Subcutaneous abdominal adipose tissue (tissue), 5 donors: ENCODE measurements around the gene UBE2QL1.

Source experiments
- H3K27ac ChIP-seq: one replicate; pipeline ENCODE4 v1.7.0; 2013; ENCODE audit warnings: low read depth, mild to moderate bottlenecking, inconsistent platforms, low read length, moderate library complexity
- H3K27me3 ChIP-seq, 5 donors: one replicate each; pipeline ENCODE4 v1.7.0; 2013; ENCODE audit warnings: low read length in 5 of 5, inconsistent platforms in 1 of 5; ENCODE audit not compliant: control insufficient read depth in 5 of 5, insufficient read depth in 4 of 5
- H3K36me3 ChIP-seq, 5 donors: one replicate each; pipeline ENCODE4 v1.7.0; 2013; ENCODE audit warnings: low read length in 5 of 5; ENCODE audit not compliant: control insufficient read depth in 5 of 5, insufficient read depth in 5 of 5
- H3K4me1 ChIP-seq, 5 donors: one replicate each; pipeline ENCODE4 v1.7.0; 2013; ENCODE audit warnings: low read length in 5 of 5, mild to moderate bottlenecking in 3 of 5, moderate library complexity in 1 of 5; ENCODE audit not compliant: control insufficient read depth in 5 of 5, insufficient read depth in 5 of 5
- H3K4me3 ChIP-seq, 5 donors: one replicate each; pipeline ENCODE4 v1.7.0; 2013; ENCODE audit warnings: low read length in 5 of 5, low read depth in 1 of 5
- H3K9ac ChIP-seq, 5 donors: one replicate each; pipeline ENCODE4 v1.7.0; 2013; ENCODE audit warnings: low read length in 5 of 5, mild to moderate bottlenecking in 4 of 5, moderate library complexity in 3 of 5
- H3K9me3 ChIP-seq, 5 donors: one replicate each; pipeline ENCODE4 v1.7.0; 2013; ENCODE audit warnings: low read length in 5 of 5; ENCODE audit not compliant: control insufficient read depth in 5 of 5
- donor health status: healthy.
- donor health status: healthy.
- donor health status: healthy.
- donor health status: healthy.
- donor health status: healthy.

Gene UBE2QL1

DNA sequence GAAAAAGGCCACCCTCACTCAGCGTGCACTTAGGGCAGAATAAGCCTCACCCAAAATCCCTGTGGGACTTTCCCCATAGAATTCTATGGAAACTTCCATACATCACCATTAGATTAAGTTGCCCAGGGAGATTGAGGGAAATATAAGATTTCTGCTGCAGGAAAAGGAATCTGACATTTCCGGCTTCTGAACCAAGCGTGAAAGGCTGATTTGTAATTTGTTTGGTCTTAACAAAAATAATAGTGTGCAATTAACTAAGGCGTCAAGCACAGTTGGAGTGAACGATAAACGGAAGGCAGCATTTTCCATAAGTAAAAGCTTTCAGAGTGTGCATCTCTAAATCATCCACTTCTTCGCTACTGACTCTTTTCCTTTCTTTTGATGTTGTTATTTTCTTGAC lies 14.0 kb downstream of the UBE2QL1 start:
- H3K9me3 ChIP-seq, result no peaks in the 10 kb centered on the region
- H3K27ac ChIP-seq, result no peak overlapping the region
- H3K27me3 ChIP-seq, result peaks cover 0 to 2% (median 0%) of the 10 kb centered on the region in 5 donors
- H3K4me3 ChIP-seq, result no peak overlapping the region
- H3K4me1 ChIP-seq, result no peaks in the 10 kb centered on the region
- H3K9ac ChIP-seq, result no peak overlapping the region
- H3K36me3 ChIP-seq, result no peaks in the 10 kb centered on the region

DNA sequence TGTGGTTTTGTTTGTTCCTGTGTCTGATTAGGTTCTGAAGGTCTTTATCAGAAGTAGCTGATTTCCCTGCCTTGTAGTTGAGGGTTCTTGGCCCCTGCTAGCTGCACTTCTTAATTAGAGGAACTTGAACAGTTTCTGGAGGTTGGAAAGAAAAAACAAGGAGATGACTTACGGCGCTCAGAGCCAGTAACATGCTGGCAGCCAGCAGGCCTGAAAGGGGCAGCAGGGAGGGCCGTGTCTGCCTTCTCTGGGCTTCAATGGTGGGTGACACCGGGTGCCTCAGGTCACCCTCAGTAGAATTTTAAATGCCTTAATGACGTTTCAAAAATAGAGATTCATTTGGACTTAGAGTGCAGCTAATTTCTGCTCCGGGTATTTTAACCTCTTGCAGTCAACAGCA lies 15.8 kb downstream of the UBE2QL1 start:
- H3K9ac ChIP-seq, result no peak overlapping the region
- H3K27me3 ChIP-seq, result peaks cover 0 to 11% (median 3%) of the 10 kb centered on the region in 5 donors
- H3K4me3 ChIP-seq, result no peak overlapping the region
- no peaks in the 10 kb centered on the region for H3K36me3 ChIP-seq
- H3K27ac ChIP-seq, result no peak overlapping the region
- no peaks in the 10 kb centered on the region for H3K4me1 ChIP-seq
- H3K9me3 ChIP-seq, result no peaks in the 10 kb centered on the region

DNA sequence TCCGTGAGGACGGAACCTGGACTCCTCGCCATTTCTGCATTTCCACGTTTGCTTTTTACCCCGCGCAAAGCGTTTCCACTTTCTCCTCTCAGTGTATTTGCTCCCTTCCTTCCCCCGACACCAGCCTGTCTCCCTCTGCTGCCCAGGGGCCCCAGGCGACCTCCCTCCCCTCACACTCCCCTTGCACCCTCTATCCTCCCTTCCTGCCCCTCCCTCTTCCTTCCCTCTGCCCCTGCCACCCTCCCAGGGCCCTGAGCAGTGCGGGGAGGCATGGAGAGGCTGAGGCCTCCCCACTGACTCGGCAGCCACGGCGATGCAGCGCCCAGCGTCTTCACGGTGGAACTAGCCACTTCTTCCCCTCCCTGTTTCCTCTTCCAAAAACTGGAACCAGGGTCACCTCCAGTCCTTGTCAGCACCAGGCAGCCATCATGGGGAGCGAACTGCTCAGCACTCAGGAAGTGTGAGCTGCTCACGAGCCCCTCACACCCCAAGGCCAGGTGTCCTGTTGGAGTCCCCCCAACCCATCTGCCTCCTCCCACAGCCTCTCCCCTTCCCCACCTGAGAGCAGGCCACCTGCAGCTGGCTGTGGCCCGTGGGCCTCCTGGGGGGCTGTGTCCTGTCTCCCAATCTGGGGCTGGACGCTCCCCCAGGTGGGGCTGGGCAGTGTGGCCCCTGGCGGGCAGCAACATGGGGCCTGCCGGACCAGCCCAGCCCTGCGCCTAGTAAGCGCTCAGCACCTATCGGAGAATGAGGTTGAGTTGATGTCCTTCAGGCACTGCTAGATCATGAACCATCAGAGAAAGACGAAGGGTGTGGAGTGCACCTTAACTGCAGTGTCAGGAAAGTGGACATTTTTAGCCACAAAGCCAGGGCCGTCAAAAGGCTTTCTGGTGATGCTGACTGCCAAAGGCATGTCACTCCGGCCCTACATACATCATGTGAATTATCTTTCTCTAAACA lies 17.5 kb downstream of the UBE2QL1 start:
- H3K9me3 ChIP-seq, result peaks cover 0 to under 1% (median under 1%) of the 10 kb centered on the region in 5 donors
- no peaks in the 10 kb centered on the region for H3K36me3 ChIP-seq
- H3K27me3 ChIP-seq, result peaks cover 0 to 14% (median 3%) of the 10 kb centered on the region in 5 donors
- no peak overlapping the region for H3K9ac ChIP-seq
- no peak overlapping the region for H3K27ac ChIP-seq
- no peak overlapping the region for H3K4me3 ChIP-seq
- no peaks in the 10 kb centered on the region for H3K4me1 ChIP-seq

DNA sequence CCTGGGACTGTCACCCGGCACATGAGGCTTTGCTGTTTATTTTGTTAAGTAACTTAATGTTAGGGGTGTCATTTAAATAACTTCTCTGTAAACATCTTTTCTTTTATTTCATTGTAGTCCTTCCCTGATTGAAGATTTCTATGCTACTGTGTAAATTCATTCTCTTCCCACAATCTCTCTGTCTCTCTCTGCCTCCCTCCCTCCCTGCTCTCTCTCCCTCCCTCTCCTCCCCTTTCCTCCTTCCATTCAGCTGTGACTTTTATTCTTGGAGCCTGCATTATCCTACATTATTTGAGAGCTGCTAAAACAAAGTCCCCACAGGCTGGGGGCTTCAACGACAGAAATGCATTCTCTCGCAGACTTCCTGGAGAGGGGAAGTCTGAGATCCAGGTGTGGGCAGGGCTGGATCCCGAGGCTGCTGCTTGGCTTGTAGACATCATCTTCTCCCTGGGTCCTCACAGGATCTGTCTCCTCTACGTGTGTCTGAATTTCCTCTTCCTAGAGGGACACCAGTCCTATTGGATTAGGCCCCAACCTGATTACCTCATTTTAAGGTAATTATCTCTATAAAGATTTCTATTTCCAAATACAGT lies 18.4 kb downstream of the UBE2QL1 start:
- no peak overlapping the region for H3K4me3 ChIP-seq
- no peak overlapping the region for H3K27ac ChIP-seq
- H3K9ac ChIP-seq, result no peak overlapping the region
- H3K36me3 ChIP-seq, result no peaks in the 10 kb centered on the region
- peaks cover 0 to 14% (median 3%) of the 10 kb centered on the region in 5 donors for H3K27me3 ChIP-seq
- H3K9me3 ChIP-seq, result peaks cover 0 to 9% (median 4%) of the 10 kb centered on the region in 5 donors
- H3K4me1 ChIP-seq, result no peaks in the 10 kb centered on the region

DNA sequence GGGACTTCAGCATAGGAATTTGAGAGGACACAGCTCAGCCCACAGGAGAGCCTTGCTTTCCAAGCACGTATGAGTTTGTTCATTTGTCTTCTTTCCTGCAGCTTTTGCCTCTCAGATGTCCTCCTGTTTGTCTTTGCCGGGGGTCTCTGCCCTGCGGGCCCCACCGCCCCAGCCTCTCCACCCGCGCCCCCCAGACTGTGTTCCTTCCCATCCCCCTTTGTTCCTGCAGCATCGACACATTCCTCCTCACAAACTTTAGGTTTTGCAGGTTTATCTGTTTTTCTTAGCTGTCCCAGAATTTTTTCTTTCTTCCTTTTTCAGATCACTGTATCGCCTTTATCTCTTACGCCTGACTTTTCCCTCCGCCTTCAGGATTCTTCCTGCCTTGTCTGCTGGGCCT lies 18.9 kb downstream of the UBE2QL1 start:
- Histone ChIP-seq H3K36me3 (no peaks in the 10 kb centered on the region), H3K27ac (no peak overlapping the region), H3K4me1 (no peaks in the 10 kb centered on the region), H3K27me3 (peaks cover 0 to 14% (median 3%) of the 10 kb centered on the region in 5 donors), H3K9ac (no peak overlapping the region), H3K4me3 (no peak overlapping the region), H3K9me3 (peaks cover 0 to 9% (median 4%) of the 10 kb centered on the region in 5 donors)

DNA sequence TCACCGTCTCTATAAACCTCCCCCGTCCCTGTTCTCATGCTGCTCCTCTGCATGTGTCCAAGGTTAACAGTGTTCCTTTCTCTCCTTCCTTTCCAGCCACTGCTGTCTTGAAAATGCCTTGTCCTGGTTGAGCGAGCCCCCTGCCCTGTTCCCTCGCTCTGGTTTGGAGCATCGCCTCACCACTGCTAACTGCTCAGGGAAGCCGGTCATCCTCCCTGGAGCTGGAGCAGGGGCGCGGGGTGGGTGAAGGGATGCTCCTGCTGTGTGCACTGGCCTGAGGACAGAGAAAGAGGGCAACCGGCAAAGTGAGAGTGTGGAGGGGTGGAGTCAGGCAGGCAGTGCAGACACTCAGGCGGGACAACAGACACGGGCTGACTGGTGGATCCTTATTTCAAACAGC lies 19.4 kb downstream of the UBE2QL1 start:
- Histone ChIP-seq H3K4me1 (no peaks in the 10 kb centered on the region), H3K9me3 (peaks cover 0 to 9% (median 4%) of the 10 kb centered on the region in 5 donors), H3K9ac (no peak overlapping the region), H3K27ac (no peak overlapping the region), H3K4me3 (no peak overlapping the region), H3K36me3 (no peaks in the 10 kb centered on the region), H3K27me3 (peaks cover 0 to 14% (median 3%) of the 10 kb centered on the region in 5 donors)

DNA sequence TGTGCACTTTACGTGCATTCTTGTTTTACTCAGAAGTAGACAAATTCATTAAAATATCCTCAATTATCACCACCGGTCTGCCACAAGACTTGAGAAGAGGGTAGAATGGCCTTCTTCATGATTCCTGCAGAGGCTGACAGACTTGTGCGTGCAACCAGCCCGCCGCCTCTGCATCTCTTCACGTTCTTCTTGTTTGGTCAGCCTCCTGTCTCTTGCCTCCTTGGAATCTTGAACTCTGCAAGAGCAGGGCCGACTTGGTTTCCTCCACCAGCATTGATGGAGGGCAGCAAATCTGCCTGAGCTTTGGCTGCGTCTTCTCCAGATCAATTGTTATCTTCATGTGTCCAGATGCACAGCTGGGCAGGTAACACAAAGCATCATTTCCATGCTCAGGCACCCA lies 20.2 kb downstream of the UBE2QL1 start:
- Histone ChIP-seq H3K27me3 (peaks cover 0 to 14% (median 3%) of the 10 kb centered on the region in 5 donors), H3K4me1 (no peaks in the 10 kb centered on the region), H3K9ac (no peak overlapping the region), H3K4me3 (no peak overlapping the region), H3K36me3 (no peaks in the 10 kb centered on the region), H3K27ac (no peak overlapping the region), H3K9me3 (peaks cover 0 to 9% (median 4%) of the 10 kb centered on the region in 5 donors)

DNA sequence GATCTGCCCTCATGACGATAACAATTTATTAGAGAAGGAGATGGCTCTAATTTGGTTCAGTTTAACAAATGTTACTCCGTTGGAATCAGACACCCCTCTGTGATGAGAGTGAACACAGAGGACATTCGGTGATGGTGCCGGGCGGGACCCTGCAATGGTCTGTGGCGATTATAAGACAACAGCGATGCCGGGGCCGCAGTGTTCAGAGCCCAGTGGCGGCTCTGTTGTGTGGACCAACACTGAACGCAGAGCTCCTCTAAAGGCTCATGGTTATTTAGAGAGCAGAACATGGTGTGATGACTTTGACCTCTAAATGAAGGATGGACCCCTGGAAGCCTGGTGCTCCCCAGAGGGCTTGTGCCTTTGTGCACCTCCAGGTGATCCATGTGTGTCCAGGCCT lies 21.2 kb downstream of the UBE2QL1 start:
- Histone ChIP-seq H3K4me3 (no peak overlapping the region), H3K9me3 (peaks cover 0 to 9% (median 4%) of the 10 kb centered on the region in 5 donors), H3K27me3 (peaks cover 0 to 14% (median 5%) of the 10 kb centered on the region in 5 donors), H3K9ac (no peak overlapping the region), H3K36me3 (no peaks in the 10 kb centered on the region), H3K27ac (no peak overlapping the region), H3K4me1 (no peaks in the 10 kb centered on the region)

DNA sequence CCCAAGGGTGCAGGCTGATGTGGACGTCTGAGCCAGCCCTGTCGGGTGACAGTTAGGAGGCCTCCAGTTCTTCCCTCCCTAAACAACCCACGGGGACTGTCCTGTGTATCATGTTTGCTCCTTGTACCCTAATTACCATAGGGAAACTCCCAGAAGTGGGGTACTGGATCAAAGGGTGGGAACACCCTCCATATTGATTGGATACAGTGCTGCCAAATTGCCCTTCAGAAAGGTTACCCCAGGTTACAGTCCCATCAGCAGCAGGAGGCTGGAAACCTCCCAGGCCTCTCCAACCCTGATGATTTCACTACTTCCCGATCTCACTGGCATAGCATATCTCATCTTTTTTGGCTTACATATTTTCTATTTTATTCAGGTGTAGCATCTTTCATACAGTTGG lies 22.0 kb downstream of the UBE2QL1 start:
- Histone ChIP-seq H3K4me3 (no peak overlapping the region), H3K4me1 (no peaks in the 10 kb centered on the region), H3K9me3 (peaks cover 0 to 9% (median 4%) of the 10 kb centered on the region in 5 donors), H3K27ac (no peak overlapping the region), H3K36me3 (no peaks in the 10 kb centered on the region), H3K27me3 (peaks cover 0 to 14% (median 5%) of the 10 kb centered on the region in 5 donors), H3K9ac (no peak overlapping the region)

DNA sequence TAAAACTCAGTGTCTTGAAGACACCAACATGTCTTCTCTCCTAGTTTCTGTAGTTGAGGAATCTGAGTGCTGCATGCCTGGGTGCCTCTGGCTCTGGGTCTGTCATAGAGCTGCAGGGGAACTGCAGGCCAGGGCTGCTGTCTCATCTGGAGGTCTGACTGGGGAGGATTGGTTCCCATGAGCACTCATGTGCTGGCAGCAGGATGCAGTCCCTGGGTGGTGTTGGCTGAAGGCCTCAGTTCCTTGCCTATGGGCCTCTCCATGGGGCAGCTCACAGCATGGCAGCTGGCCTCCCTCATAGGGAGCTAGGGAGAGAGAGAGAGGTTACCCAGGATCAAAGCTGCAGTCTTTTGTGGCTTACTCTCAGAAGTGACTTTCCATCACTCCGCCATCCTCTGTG lies 22.6 kb downstream of the UBE2QL1 start:
- no peak overlapping the region for H3K27ac ChIP-seq

More for the DNA sequence above, 22.6 kb downstream of the UBE2QL1 start:
- peaks cover 0 to 9% (median 4%) of the 10 kb centered on the region in 5 donors for H3K9me3 ChIP-seq
- H3K4me3 ChIP-seq, result no peak overlapping the region
- peaks cover 0 to 15% (median 5%) of the 10 kb centered on the region in 5 donors for H3K27me3 ChIP-seq
- H3K9ac ChIP-seq, result no peak overlapping the region
- H3K36me3 ChIP-seq, result no peaks in the 10 kb centered on the region
- no peaks in the 10 kb centered on the region for H3K4me1 ChIP-seq
